ENCODE measurements around the gene GTPBP2.
"Not testable (repeated sequence)": the region's sequence is repeated elsewhere in the genome, so short reads cannot be mapped to it uniquely, and the experiment has no call there.

The GTPBP2 gene

DNA sequence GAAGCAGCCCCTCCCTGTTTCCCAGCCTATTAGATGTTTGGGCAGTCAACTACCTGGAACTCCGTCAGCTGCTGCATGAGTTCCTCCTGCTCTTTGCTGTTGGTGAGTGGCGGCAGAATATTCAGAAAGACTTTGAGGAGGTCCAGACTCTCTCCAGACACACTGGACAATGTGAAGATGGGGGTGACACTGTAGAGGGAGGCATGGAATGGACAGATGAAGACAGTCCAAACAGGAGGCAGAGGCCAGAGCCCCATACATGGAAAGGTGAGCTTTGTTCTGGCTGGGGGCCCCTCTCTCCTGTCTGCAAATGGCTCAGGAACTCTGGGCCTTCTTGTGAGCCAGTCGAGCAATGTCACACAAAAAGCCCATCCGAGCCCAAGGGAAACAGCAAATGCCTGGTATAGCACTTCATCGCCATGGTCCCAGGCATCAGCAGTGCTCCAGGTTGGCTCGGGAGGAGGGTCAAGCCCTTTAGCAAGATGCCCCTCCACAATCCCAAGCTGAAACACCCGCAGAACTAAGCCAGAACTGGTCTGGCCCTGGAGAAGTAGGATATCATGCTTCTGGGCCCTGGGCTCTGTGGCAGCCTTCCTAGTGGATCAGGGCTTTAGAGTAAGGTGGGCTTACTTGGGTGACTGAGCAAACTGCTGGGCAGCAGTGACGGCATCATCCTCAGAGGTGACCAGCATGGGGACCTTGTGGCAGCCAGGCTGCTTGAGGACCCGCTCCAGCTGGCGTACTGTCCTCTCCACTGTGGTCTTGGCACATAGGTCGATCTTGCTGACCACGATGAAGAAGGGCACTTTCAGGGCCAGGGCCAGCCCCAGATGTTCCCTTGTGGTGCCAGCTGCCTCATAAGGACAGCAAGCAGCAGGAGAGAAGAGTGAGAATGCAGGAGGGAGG lies 4.9 kb downstream of the GTPBP2 start:
- DNase-seq (ENCODE audit: low read depth) = no peak

DNA sequence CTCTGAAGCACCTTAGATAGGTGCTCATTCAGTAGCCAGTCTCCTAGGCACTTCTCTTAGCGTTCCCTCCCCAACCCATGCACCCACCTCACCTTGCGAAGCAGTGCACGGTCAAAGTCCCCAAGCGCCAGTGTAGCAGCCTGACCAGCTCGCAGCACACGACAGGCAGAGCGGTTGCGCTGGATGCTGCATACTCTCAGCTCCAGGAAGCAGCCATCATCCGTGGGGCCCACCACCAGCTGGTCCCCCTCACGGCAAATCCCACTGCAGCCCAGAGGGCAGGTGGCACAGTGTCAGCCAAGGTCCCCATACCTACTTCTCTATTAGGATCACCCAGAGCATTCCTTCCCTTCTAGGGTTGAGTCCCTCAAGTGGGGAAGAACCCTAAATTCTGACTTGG lies 6.5 kb downstream of the GTPBP2 start:
- no peak for DNase-seq (ENCODE audit: low read depth)

DNA sequence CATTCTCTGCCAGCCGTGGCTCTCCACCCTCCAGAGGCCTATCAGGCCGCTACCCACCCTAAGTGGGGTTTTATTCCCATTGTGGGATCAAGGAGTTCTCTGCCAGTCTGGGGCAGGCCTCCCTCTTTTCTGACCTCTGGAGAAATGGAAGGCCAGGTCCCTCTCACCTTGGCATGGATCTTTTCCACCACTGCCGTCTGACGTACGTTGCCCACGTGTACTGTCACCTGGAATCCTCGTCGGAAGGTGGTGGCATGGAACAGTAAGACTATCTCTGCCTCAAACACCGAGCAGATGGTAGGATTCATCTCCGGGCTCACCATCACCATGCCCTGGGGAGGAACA lies 7.3 kb downstream of the GTPBP2 start:
- no peak for DNase-seq (ENCODE audit: low read depth)

DNA sequence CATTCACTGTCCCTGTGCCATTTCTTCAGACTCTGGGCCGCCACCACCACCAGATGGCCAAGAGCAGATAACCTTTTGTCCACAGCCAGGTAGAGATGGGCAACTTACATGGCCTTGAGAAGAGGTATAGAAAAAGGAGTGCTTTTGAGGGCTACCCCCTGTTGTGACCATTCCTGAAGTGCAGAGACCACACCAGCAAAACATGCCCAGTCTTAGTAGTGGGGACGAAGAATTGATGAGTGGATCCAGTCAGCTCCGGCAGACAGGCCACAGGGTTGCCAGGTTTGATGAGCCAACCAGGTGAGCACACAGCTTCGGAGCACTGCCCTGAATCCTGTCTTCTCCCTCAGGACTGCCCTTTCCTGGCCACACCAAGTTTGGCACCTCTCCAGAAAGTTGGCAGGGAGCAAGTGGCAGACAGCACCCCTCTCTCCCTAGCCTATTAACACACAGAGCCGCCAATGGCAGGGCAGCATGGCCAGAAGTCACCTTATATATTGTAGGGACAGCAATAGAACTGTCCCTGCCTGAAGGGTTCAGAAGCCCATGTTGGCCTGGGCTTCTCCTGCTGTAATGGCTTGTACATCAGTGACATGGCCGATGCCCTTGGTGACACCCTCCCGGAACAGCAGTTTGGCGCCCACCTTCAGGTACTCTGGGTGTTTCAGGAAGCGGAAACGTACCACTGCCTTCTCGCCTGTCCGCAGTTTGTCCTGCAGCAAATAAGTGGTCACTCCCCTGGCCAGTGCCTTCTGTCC lies 7.8 kb downstream of the GTPBP2 start:
- no peak for DNase-seq (ENCODE audit: low read depth)

DNA sequence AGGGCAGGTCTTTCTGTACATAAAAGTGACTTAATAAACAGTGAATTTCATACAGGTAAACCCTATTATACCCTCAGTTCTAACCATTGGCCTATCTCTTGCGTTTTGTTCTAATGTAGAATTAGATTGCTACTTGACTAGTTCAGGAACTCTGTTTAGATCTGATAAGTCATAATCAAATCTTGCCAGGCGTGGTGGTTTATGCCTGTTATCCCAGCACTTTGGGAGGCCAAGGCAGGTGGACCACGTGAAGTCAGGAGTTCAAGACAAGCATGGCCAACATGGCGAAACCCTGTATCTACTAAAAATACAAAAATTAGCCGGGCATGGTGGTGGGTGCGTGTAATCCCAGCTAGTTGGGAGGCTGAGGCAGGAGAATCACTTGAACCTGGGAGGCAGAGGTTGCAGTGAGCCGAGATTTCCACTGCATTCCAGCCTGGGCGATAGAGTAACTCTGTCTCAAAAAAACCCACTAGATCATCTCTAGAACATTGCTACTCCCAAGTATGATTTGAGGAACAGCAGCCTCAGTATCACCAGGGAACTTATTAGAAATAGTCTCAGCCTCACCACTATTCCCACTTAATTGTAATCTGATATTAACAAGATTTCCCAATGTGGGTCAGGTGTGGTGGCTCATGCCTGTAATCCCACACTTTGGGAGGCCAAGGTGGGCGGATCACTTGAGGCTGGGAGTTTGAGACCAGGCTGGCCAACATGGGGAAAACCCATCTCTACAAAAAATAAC lies 12.2 kb downstream of the GTPBP2 start:
- no peak for DNase-seq (ENCODE audit: low read depth)

DNA sequence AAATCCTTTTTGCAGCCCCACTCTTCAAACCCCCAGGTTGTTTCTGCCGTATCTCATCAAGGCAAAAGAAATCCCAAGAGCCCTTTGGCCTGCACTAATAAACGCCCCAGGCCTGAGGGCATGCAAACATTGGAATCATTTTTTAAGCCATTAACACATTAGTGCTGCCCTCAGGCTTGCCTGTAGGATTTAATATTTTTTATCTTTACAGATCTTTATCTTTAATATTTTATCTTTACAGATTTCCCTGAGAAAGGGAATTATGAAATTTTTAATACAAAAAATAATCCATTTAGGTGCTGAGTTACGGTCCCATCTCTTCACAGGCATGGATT lies 14.7 kb downstream of the GTPBP2 start:
- DNase-seq (ENCODE audit: low read depth) = no peak

DNA sequence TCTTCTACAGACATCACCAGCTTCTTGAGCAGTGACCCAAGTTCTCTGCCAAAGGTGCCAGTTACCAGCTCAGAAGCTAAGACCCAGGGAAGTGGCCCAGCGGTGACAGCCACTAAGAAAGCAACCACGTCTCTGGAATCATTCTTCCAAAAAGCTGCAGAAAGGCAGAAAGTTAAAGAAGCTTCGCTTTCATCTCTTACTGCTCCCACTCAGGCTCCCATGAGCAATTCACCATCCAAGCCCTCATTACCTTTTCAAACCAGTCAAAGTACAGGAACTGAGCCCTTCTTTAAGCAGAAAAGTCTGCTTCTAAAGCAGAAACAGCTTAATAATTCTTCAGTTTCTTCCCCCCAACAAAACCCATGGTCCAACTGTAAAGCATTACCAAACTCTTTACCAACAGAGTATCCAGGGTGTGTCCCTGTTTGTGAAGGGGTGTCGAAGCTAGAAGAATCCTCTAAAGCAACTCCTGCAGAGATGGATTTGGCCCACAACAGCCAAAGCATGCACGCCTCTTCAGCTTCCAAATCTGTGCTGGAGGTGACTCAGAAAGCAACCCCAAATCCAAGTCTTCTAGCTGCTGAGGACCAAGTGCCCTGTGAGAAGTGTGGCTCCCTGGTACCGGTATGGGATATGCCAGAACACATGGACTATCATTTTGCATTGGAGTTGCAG lies 15.2 kb downstream of the GTPBP2 start:
- DNase-seq (ENCODE audit: low read depth) = no peak

DNA sequence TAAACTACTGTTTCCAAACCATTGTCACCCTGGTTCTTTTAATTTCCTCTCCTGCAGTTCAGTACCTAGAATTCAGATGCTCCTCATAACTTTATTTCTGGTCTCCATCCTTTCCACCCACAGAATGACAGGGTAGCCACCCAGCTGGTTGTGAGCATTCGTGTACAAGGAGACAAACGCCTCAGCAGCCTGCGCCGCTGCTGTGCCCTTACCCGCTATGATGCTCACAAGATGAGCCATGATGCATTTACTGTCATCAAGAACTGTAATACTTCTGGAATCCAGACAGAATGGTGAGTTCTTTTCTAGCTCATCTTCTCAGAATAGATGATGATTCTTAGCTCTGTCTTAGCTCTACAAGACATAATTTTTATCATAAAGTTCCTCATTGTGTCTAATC lies 18.6 kb downstream of the GTPBP2 start:
- DNase-seq (ENCODE audit: low read depth) = no peak

DNA sequence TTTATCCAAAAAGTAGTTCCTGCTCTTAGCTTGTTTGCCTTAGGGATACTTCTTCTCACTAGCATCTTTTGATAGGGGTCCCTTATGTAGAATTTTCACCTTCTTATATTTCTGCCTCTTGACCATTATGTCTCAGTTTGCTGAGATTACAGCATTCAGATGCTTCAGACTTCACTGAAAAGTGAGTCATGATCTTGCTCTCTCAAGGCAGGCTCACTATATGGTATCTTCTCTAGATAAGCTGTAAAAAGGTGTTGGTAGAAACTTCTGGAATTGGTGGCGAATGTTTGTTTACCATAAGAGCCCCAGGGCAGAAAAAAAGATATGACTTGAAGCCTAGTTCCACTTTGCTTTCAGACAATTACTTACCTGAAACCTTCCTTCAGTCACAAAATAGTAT lies 19.7 kb downstream of the GTPBP2 start:
- no peak for DNase-seq (ENCODE audit: low read depth)

DNA sequence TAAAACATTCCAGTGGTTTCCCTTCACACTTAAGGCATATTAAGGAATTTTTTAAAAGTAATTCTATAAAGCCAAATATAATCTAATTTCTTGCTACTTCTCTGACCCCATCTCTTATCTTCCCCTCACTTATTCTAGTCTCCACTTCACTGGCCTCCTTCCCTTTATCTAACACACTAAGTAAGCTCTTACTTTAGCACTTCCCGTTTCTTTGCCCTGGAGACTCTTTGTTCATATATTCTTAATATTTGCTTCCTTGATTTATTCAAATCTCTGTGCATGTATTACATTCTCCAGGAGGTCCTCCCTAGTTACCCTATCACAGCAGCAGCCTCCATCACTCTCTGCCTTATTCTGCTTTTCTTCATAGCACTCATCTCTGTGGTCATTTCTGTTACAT lies 20.3 kb downstream of the GTPBP2 start:
- DNase-seq (ENCODE audit: low read depth) = no peak

DNA sequence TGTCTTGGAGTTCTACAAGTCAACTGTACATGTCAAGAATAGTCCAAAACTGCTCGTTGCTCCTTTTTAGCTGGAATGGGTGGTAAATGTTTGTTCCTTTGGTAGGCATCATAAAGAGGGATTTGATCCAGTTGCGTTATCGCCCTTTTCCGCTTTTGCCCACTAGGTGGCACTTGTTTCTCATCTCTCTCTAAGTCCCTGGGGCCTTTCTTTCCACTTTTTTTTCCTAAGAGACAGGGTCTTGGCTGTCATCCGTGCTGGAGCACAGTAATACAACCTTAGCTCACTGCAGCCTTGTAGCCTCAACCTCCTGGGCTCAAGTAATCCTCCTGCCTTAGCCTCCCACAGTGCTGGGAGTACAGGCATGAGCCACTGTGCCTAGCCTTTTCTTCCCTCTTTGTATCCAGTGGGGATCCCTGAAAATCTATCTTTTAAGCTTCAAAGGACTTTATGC lies 20.7 kb downstream of the GTPBP2 start:
- DNase-seq (ENCODE audit: low read depth) = peak; percentile 14

DNA sequence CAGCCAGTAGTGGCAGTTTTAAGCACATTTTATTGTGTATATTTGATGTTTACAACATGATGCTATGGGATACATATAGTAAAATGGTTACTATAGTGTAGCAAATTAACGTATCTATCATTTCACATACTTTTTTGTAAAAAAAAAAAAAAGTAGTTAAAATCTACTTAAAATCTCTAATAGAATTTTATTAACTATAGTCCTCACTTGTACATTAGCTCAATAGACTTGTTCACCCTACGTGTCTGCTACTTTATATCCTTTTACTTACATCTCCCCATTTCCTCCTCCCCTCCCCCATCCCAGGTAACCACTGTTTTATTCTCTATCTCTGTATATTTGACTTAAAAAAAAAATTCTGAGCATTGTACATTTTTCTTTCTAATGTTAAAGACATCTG lies 23.0 kb downstream of the GTPBP2 start:
- no peak for DNase-seq (ENCODE audit: low read depth)

DNA sequence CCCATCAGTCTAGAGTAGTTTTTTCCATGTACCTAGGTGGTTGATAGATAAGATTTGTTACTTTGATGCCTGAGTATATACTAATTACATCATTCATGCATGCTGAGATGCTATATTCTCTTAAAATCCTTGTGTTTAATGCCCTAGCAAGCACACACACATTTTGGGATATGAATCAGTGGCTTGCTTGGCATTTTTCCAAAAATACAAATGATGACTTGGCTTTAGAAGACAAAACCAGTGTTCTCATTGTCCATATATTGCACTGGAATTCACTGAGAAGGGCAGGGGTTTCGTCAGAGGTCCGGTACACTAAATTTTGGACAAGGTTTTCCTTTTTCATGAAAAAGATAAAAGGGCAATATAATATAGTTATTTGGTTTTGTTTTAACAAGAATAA lies 24.9 kb downstream of the GTPBP2 start:
- no peak for DNase-seq (ENCODE audit: low read depth)

DNA sequence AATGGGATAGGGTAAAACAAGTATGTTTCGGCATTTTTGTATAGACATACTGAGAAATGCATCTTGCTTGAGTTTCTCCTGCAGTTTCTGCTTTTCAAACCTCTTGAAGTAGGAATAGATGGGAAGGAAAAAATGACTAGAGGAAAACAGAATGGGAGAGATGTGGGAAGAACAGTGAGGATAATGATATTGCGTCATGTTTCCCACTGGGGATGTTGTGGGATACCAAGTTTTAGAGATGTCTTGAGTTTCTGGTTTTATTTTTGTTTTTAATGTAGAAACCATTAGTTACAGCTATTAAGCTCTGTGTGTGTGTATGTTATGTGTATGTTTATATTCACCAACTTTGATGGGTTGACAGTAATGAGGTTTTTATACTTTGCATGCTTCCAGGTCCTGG lies 28.5 kb downstream of the GTPBP2 start:
- DNase-seq (ENCODE audit: low read depth) = no peak

DNA sequence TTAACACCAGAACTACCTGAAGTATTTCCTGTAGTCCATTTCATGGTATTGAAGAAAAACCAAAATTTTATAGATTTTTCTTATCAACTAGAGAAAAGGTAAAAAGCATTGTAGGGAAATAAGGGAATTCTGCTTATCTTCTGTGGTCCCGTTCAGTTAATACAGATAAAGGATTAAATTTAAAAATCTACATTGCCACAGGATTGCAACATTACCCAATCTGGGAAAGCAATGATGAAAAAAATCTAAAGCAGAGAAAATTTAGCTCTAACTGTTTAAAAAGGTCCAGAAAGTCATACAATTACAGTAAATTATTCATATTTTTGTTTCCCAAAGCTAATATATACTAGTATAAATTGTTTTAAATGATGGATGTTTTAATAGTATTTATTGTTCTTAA lies 35.1 kb downstream of the GTPBP2 start:
- DNase-seq (ENCODE audit: low read depth) = no peak

DNA sequence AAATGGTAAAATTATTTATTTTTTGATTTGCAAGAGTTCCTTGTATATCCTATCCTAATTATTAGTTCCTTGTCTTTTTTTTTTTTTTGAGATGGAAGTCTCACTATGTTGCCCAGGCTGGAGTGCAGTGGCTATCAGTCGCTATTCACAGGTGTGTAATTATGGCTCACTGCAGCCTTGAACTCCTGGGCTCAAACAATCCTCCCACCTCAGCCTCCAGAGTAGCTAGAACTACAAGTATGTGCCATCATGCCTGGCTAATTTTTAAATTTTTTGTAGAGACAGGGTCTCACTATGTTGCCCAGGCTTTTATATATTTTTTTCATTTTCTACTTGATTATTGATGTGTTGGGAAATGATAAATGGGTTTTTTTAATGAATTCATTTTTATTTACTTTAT lies 39.5 kb downstream of the GTPBP2 start:
- not testable (repeated sequence) for DNase-seq (ENCODE audit: low read depth)

DNA sequence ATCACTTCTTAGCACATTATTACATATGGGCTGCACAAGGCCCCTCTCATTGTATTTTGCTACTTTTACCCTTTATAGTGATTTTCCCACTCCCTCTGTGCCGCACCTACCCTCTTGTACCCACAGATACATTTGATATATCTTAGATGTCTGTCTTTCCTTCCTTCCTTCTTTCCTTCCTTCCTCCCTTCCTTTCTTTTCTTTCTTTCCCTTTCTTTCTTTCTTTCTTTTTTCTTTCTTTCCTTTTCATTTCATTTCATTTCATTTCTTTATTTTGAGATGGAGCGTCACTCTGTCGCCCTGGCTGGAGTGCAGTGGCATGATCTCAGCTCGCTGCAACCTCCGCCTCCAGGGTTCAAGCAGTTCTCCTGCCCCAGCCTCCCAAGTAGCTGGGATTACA lies 40.9 kb downstream of the GTPBP2 start:
- no peak for DNase-seq (ENCODE audit: low read depth)

DNA sequence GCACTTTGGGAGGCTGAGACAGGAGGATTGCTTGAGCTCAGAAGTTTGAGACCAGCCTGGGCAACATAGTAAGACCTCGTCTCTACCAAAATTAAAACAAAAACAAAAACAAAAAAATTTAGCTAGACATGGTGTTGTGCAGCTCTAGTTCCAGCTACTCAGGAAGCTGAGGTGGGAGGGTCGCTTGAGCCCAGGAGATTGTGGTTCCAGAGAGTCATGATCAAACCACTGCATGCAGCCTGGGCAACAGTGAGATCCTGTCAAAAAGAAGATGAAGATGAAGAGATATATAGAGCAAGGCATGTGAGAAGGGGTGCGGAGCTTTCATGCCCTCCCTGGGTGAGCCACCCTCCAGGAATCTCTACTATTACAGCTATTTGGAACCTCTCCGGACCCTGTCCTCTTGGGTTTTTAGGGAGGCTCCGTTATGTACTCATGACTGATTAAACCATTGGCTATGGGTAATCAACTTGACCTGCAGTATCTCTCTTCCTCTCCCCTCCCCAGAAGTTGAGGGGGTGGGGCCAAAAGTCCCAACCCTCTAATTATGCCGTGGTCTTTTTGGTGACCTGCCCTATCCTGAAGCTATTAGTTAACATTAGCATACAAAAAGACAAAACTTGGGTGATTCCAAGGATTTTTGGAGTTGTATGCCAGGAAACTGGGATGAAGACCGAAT lies 44.0 kb downstream of the GTPBP2 start:
- DNase-seq (ENCODE audit: low read depth) = no peak

DNA sequence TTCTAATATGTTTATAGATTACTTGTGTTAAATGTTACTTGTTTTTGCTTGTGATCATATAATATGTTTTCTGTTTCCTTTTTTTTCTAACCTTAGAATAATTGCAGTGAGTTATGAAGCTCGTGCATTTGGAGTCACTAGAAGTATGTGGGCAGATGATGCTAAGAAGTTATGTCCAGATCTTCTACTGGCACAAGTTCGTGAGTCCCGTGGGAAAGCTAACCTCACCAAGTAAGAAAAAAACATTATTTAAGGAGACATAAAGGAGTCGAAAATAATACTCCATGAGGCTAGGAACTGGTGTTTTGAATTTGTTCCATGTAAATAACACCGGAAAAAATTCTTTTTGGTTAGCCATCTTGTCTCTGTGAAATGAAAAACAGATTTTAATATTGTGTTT lies 46.2 kb downstream of the GTPBP2 start:
- no peak for DNase-seq (ENCODE audit: low read depth)

DNA sequence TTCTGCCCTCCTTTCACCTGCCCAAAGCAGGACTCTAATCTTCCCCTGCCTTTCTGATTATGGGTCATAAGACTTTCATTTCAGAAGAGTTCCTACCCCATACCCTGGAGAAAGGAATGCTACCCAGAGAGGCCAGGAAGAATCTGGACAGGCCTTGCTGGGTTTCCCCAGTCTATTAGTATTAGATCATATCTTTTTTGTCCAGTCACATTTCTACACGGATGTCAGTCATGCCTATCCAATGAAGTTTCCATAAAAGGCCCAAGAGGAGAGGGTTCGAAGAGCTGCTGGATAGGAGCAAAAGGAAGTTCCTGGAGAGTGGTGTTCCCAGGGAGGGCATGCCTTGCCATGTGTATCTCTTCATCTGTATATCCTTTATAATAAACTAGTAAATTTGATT lies 49.9 kb downstream of the GTPBP2 start:
- DNase-seq (ENCODE audit: low read depth) = no peak

DNA sequence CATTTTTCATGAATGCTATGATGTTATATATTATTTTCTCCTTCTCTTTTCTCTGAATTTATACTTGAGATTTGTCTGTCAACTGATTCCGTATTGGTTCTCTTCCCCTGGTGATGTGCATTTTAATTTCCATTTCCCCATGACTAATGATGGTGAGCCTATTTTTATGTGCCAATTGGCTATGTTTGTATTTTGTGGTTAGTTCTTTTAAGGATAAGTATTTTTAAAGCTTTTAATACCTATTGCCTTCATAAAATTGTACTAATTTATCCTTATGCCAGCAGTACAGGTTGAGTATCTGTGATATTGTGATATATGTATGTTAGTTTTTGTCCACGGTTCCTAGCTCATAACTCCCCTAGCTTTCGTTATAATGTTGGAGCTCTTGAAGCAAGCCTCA lies 50.3 kb downstream of the GTPBP2 start:
- no peak for DNase-seq (ENCODE audit: low read depth)
